ENCODE data around the gene OR9K2. TPM values are rescaled to one million over a fixed set of nuclear protein-coding genes. Genes with fewer than 3 reads are reported as not detected.

The OR9K2 gene
- total RNA-seq, 1 experiment from 2014 or later, result not detected

DNA sequence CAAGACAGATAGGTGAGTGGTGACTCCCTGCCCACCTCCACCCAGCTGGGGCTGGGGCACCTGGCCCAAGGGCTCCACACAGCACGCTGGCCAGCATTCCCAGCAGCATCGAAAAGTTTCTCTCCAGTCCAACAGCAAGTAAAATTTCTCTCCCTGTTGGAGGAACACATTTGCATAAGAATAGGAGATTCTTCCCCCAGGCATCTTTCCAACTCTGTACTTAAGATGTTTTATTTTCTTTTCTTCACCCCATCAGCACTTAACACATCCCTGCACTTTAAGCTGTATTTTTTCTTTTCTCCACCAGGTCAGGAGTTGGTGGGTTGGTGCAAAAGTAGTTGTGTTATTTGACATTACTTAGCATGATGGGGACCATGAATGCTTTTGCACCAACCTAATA lies 47.2 kb downstream of the OR9K2 start (continued):
- TF ChIP-seq, protein P1, sequence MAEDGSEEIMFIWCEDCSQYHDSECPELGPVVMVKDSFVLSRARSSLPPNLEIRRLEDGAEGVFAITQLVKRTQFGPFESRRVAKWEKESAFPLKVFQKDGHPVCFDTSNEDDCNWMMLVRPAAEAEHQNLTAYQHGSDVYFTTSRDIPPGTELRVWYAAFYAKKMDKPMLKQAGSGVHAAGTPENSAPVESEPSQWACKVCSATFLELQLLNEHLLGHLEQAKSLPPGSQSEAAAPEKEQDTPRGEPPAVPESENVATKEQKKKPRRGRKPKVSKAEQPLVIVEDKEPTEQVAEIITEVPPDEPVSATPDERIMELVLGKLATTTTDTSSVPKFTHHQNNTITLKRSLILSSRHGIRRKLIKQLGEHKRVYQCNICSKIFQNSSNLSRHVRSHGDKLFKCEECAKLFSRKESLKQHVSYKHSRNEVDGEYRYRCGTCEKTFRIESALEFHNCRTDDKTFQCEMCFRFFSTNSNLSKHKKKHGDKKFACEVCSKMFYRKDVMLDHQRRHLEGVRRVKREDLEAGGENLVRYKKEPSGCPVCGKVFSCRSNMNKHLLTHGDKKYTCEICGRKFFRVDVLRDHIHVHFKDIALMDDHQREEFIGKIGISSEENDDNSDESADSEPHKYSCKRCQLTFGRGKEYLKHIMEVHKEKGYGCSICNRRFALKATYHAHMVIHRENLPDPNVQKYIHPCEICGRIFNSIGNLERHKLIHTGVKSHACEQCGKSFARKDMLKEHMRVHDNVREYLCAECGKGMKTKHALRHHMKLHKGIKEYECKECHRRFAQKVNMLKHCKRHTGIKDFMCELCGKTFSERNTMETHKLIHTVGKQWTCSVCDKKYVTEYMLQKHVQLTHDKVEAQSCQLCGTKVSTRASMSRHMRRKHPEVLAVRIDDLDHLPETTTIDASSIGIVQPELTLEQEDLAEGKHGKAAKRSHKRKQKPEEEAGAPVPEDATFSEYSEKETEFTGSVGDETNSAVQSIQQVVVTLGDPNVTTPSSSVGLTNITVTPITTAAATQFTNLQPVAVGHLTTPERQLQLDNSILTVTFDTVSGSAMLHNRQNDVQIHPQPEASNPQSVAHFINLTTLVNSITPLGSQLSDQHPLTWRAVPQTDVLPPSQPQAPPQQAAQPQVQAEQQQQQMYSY (CRISPR knock-in tag; IDR thresholded peaks at IDR 0.05), result no peak

Other genes starting within 250 kb of the OR9K2 start
- gene TESPA1, start 141.6 kb upstream of the OR9K2 start, total RNA-seq (2021), result 0.21 to 0.39 TPM (median 0.25 TPM) in 3 replicates
- gene NEUROD4, start 106.4 kb upstream of the OR9K2 start, total RNA-seq (2021), result not detected in 3 replicates
- gene OR10A7, start 94.6 kb downstream of the OR9K2 start, total RNA-seq (2021), result not detected in 3 replicates
- not detected in 3 replicates for gene OR6C74, start 118.2 kb downstream of the OR9K2 start, total RNA-seq (2021)
- gene OR6C6, start 170.2 kb downstream of the OR9K2 start, total RNA-seq (2021), result not detected in 3 replicates
- not detected in 3 replicates for gene OR6C1, start 187.9 kb downstream of the OR9K2 start, total RNA-seq (2021)
- gene OR6C3, start 204.3 kb downstream of the OR9K2 start, total RNA-seq (2021), result not detected in 3 replicates
- gene OR6C75, start 236.6 kb downstream of the OR9K2 start, total RNA-seq (2021), result not detected in 3 replicates

Data from WTC11 (cell line).